ENCODE data around the gene AEBP1. TPM values are rescaled to one million over a fixed set of nuclear protein-coding genes. Genes with fewer than 3 reads are reported as not detected.

Gene AEBP1
- total RNA-seq, 2 experiments from 2014 or later, result 29.1 to 30.4 TPM

DNA sequence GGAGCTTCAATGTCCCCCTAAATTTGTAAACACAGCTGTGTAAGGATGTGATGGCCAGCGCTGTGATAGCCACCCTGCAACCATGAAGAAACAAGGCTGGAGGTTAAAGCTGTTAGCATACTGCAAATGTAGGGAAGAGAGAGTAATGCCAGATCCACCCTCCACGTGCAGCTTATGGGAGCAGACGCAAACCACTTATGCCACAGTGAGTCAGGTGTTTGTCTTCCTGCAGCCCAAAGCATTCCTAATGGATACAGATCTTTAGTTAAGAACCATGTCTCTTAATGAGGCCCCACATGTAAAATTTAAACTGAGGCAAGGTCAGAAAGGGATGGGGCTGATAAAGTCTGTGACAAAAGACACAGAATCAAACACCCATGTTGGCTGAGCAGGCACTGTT, 50.6 kb downstream of the AEBP1 start:
- no peak for ATAC-seq

DNA sequence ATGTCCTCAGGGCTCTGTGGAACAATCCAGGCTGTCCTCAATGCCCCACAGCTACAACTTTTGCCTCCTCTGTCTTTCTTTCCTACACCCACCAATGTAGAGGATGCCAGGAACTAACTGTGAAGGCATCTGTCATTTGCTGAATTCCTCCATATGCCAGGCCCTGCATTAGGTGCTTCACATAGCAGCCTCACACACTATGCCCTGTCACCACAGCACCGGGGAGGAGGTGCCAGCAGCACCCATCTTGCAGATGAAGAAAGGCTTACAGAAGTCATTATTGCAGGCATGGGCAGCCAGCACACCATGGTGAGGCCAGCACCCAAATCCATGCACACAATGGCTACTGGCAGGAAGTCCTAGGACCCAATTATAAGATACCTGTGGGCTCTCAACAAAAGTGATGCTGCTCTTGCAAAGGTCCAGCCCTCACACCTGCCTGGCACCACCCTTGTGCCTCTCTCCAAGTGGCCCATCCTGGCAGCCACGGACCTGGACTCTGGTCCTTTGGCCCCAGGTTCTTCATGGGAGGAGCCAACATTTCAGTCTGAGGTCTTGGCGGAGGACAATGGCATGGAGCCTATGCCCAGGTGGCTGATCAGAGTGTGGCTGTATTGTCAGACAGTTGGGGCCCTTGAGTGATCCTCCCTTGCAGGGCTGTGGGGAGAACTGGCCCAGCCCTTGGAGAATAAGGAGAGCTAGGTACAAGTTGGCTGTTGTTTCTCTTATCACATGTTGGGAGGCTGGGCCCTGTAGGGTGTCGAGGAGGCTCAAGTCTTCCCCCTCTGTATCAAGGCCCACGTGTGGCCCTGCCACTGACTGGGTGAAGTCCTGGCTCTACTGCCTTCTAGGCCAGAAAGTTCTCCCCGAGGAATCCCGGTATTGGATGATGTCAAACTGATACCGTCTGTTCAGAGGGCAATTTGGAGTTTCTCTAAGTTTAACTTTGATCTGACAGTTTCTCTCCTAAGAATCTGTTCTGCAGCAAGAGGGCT, 51.3 kb downstream of the AEBP1 start:
- Mint-ChIP-seq H3K27me3 (no peaks in the 10 kb centered on the region), H3K4me3 (no peak overlapping the region), H3K36me3 (ENCODE audit: low read depth) (no peaks in the 10 kb centered on the region), H3K27ac (no peak overlapping the region), H3K4me1 (ENCODE audit: low read depth) (no peaks in the 10 kb centered on the region), H3K9me3 (no peaks in the 10 kb centered on the region)
- TF ChIP-seq, protein P1, sequence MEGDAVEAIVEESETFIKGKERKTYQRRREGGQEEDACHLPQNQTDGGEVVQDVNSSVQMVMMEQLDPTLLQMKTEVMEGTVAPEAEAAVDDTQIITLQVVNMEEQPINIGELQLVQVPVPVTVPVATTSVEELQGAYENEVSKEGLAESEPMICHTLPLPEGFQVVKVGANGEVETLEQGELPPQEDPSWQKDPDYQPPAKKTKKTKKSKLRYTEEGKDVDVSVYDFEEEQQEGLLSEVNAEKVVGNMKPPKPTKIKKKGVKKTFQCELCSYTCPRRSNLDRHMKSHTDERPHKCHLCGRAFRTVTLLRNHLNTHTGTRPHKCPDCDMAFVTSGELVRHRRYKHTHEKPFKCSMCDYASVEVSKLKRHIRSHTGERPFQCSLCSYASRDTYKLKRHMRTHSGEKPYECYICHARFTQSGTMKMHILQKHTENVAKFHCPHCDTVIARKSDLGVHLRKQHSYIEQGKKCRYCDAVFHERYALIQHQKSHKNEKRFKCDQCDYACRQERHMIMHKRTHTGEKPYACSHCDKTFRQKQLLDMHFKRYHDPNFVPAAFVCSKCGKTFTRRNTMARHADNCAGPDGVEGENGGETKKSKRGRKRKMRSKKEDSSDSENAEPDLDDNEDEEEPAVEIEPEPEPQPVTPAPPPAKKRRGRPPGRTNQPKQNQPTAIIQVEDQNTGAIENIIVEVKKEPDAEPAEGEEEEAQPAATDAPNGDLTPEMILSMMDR (IDR thresholded peaks at IDR 0.05), result no peak
- intact Hi-C loops (cut with micrococcal nuclease), result no loop called here
- ATAC-seq (no peak), DNase-seq (no peak)
- POLR2A ChIA-PET, result no interaction called here
- CTCF ChIA-PET, result interaction anchor here (0.7 kb wide), 1 partner anchor 41 kb away, joined by 3 read pairs; no protein-coding TSS in a partner anchor

More for the DNA sequence above, 50.6 kb downstream of the AEBP1 start:
- no peak overlapping the region for H3K27ac Mint-ChIP-seq
- ChIA-PET POLR2A (no interaction called here), CTCF (no interaction called here)
- TF ChIP-seq, protein P1 (IDR thresholded peaks at IDR 0.05), result no peak
- DNase-seq, result no peak
- H3K4me1 Mint-ChIP-seq (ENCODE audit: low read depth), result no peaks in the 10 kb centered on the region
- no peak overlapping the region for H3K4me3 Mint-ChIP-seq
- intact Hi-C loops (cut with micrococcal nuclease), result no loop called here
- H3K9me3 Mint-ChIP-seq, result no peaks in the 10 kb centered on the region
- H3K27me3 Mint-ChIP-seq, result no peaks in the 10 kb centered on the region
- no peaks in the 10 kb centered on the region for H3K36me3 Mint-ChIP-seq (ENCODE audit: low read depth)

DNA sequence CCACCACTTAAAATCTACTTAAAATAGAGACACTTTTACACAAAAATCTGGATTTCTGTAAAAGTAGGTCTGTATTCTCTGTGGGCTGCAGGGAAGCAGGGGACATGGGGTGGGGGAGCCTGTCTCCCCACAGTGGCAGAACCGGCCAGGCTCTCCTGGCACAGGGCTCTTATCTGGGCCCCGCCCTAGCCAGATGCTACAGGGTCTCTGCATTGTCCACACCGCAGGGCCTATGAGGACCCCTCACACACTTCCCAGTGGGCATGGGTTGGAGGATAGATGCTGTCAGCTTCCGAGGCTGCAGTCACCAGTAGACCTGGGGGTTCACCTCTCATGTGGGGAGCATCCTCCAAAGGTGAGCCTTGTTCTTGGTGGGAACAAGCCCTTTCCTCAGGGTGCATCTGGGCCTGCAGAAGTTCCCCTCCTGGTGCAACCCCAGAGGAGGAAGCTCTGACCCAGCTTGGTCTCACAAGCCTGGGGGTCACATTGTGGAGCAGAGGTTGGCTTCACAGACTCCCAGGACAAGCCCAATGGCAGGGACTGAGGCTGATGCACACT, 52.4 kb downstream of the AEBP1 start:
- Mint-ChIP-seq H3K9me3 (no peaks in the 10 kb centered on the region), H3K36me3 (ENCODE audit: low read depth) (no peaks in the 10 kb centered on the region), H3K27me3 (no peaks in the 10 kb centered on the region), H3K4me3 (no peak overlapping the region), H3K27ac (no peak overlapping the region), H3K4me1 (ENCODE audit: low read depth) (no peaks in the 10 kb centered on the region)
- TF ChIP-seq, protein P1 (IDR thresholded peaks at IDR 0.05), result no peak
- ChIA-PET POLR2A (no interaction called here), CTCF (interaction anchor here (0.7 kb wide), 1 partner anchor 40 kb away, joined by 3 read pairs; no protein-coding TSS in a partner anchor)
- intact Hi-C loops (cut with micrococcal nuclease), result no loop called here
- ATAC-seq (no peak), DNase-seq (no peak)

DNA sequence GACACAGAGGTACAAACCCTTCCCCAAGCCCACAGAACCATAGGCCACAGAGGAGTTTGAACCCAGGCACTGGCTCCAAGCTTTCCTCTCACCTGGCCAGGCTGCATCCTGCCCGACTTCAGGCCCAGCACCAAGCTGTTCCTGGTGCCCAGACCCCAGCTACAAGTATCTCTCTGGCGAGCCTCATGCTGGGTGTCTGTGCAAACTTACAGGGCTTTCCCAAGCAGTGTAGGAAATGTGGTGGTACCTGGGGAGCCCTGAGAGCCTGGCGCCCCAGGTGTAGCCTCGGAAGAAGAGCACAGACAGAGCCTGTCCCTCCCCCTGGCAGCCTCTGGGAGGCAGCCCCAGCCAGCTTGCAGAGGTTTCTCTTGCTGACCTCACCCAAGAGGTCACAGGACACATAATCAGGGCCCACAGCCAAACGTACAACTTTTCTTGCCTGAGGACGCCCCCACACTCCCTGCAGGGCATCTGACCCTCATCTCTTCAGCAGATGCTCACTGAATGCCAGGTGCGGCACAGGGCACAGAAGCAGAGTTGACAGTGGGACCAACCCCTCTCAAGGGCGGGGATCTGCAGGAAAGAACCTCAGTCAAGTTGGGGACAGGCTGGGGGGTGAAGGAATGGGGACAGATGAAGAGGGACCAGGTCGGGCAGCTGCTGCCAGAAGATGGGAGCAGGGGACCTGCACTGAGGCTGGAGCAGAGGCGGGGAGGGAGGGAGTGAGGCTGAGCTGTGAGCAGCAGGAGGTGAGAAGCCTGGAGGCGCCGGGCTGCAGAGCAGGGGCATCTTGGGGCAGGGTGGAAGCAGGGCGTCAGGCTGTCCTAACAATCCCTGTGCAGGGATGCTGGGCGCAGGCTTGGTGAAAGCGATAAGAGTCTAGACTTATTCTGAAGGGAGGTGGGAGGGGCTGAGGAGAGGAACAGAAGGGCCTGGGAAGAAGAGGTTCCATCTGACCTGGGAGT, 53.3 kb downstream of the AEBP1 start:
- Mint-ChIP-seq H3K4me3 (no peak overlapping the region), H3K27me3 (no peaks in the 10 kb centered on the region), H3K9me3 (no peaks in the 10 kb centered on the region), H3K36me3 (ENCODE audit: low read depth) (no peaks in the 10 kb centered on the region), H3K27ac (no peak overlapping the region), H3K4me1 (ENCODE audit: low read depth) (no peaks in the 10 kb centered on the region)
- POLR2A ChIA-PET, result no interaction called here
- DNase-seq (no peak), ATAC-seq (no peak)
- intact Hi-C loops (cut with micrococcal nuclease), result no loop called here
- CTCF ChIA-PET, result no interaction called here
- TF ChIP-seq, protein P1 (IDR thresholded peaks at IDR 0.05), result no peak
